Fibroblast of lung (primary cell): Measurements from ENCODE around the gene NAGLU.

Source experiments
- CTCF ChIP-seq, 2 donors: IDR thresholded peaks in 1 of 2; conservative IDR thresholded peaks in 1 of 2; 1 replicate in 1 of 2; 2 replicates in 1 of 2; pipeline ENCODE4 v1.5.1; 2011 to 2012; ENCODE audit warnings: low read length in 2 of 2, control low read depth in 1 of 2, inconsistent platforms in 1 of 2, low read depth in 1 of 2, mild to moderate bottlenecking in 1 of 2
- EZH2 ChIP-seq: IDR thresholded peaks from 2 replicates; pipeline ENCODE4 v1.5.1; 2012; ENCODE audit warnings: low read length, control low read depth, mild to moderate bottlenecking; ENCODE audit errors: missing control alignments

- TF ChIP-seq CTCF (conservative IDR thresholded peaks at IDR 0.05 in 1 of 2, IDR thresholded peaks at IDR 0.05 in 1 of 2; ENCODE audit: low read depth in 1 of 2, low read length in 2 of 2) (no peak), EZH2 (no peak)
Measured at GRCh38 chr17:42522263-42522790, 13.7 kb upstream of the NAGLU start.
